ENCODE data around the gene SLC35F3.

DNA sequence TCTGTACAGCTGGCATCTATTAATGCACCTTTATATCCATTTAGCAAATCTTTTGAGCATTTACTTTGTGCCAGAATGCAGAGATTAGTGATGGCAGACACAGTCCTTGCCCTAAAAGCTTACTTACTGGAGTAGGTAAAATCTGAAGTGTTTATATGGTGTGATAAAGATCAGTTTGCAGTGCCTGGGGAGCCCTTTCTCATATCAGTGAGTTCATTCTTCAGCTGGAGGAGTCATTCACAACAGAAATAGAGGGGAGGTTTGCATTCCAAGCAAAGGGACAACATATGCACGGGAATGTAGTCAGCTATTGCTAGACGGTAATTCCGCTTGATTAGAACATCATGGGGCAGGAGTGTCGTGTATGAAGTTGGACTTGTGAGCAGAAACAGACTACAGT, 8.4 kb downstream of the SLC35F3 start:
- TF ChIP-seq, protein P1, sequence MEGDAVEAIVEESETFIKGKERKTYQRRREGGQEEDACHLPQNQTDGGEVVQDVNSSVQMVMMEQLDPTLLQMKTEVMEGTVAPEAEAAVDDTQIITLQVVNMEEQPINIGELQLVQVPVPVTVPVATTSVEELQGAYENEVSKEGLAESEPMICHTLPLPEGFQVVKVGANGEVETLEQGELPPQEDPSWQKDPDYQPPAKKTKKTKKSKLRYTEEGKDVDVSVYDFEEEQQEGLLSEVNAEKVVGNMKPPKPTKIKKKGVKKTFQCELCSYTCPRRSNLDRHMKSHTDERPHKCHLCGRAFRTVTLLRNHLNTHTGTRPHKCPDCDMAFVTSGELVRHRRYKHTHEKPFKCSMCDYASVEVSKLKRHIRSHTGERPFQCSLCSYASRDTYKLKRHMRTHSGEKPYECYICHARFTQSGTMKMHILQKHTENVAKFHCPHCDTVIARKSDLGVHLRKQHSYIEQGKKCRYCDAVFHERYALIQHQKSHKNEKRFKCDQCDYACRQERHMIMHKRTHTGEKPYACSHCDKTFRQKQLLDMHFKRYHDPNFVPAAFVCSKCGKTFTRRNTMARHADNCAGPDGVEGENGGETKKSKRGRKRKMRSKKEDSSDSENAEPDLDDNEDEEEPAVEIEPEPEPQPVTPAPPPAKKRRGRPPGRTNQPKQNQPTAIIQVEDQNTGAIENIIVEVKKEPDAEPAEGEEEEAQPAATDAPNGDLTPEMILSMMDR (conservative IDR thresholded peaks at IDR 0.05; ENCODE audit: low read depth in 2 of 2), result no peak
- TF ChIP-seq POLR2AphosphoS5 (IDR thresholded peaks at IDR 0.05; ENCODE audit: low read depth) (no peak), EZH2 (IDR thresholded peaks at IDR 0.05; ENCODE audit: low read depth, unreplicated experiment) (no peak), CREB1 (CRISPR knock-in tag; IDR thresholded peaks at IDR 0.05; ENCODE audit: low read depth) (no peak), STAT1 (IDR thresholded peaks at IDR 0.05; ENCODE audit: unreplicated experiment) (no peak), JUNB (IDR thresholded peaks at IDR 0.05; ENCODE audit: unreplicated experiment) (no peak), EZH2phosphoT487 (IDR thresholded peaks at IDR 0.05; ENCODE audit: unreplicated experiment) (no peak), ZNF331 (CRISPR knock-in tag; IDR thresholded peaks at IDR 0.05; ENCODE audit: low read depth) (no peak)
- TF ChIP-seq, protein P2, sequence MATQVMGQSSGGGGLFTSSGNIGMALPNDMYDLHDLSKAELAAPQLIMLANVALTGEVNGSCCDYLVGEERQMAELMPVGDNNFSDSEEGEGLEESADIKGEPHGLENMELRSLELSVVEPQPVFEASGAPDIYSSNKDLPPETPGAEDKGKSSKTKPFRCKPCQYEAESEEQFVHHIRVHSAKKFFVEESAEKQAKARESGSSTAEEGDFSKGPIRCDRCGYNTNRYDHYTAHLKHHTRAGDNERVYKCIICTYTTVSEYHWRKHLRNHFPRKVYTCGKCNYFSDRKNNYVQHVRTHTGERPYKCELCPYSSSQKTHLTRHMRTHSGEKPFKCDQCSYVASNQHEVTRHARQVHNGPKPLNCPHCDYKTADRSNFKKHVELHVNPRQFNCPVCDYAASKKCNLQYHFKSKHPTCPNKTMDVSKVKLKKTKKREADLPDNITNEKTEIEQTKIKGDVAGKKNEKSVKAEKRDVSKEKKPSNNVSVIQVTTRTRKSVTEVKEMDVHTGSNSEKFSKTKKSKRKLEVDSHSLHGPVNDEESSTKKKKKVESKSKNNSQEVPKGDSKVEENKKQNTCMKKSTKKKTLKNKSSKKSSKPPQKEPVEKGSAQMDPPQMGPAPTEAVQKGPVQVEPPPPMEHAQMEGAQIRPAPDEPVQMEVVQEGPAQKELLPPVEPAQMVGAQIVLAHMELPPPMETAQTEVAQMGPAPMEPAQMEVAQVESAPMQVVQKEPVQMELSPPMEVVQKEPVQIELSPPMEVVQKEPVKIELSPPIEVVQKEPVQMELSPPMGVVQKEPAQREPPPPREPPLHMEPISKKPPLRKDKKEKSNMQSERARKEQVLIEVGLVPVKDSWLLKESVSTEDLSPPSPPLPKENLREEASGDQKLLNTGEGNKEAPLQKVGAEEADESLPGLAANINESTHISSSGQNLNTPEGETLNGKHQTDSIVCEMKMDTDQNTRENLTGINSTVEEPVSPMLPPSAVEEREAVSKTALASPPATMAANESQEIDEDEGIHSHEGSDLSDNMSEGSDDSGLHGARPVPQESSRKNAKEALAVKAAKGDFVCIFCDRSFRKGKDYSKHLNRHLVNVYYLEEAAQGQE (IDR thresholded peaks at IDR 0.05; ENCODE audit: unreplicated experiment), result no peak
